NK-92 treated with Interleukin-12 subunit alpha and Interleukin-12 subunit beta, amount 100 ng/mL, for 24 hours (cell line): ENCODE results near the gene KRTAP10-10.
"Not testable (repeated sequence)": the region's sequence is repeated elsewhere in the genome, so short reads cannot be mapped to it uniquely, and the experiment has no call there.

Experiments
- DNase-seq: peaks from one replicate; lab custom pipeline; 2025; lab: John Stamatoyannopoulos, UW

Gene KRTAP10-10

DNA sequence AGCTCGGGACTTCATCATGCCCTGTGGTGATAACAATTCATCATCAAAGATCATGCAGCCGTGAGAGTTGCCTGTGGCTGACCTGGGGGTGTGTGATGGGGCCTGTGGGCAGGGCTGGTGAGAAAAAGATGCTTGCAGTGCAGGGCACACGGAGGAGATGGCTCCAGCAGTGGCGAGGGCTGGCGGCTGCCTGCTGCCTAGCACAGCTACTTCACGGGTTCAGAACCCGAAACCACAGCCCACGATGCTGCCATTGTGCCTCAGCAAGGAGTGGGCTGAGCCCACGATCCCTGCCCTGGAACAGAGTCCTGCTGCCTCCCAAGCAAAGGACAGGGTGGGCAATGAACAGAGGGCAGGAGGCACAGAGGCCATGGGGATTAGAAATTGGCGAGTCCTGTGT, 10.9 kb upstream of the KRTAP10-10 start:
- DNase-seq: no peak

- no peak for DNase-seq
These were observed 10.4 kb upstream of the KRTAP10-10 start, which contains the start of gene KRTAP10-9 for GRCh38 chr21:44626673-44627143. Gene KRTAP10-9 (plus strand): TSS chr21:44627093. CDS start chr21:44627172, 79 bp downstream.

GRCh38 chr21:44627181-44627822, 9.9 kb upstream of the KRTAP10-10 start:
- DNase-seq: not testable (repeated sequence)

DNA sequence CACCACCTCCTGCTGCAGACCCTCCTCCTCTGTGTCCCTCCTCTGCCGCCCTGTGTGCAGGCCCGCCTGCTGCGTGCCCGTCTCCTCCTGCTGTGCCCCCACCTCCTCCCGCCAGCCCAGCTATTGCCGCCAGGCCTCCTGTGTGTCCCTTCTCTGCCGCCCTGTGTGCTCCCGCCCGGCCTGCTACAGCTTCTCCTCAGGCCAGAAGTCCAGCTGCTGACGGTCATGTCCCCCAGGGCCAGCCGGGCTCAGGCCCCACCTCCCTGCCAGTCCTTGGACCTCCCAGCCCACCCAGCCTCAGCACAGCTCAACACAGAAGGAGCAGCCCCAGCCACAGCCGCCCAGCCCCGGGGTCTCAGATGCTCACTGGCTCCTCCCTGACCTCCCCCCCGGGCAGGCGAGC, 9.3 kb upstream of the KRTAP10-10 start:
- DNase-seq: not testable (repeated sequence)

GRCh38 chr21:44628707-44629391, 8.3 kb upstream of the KRTAP10-10 start:
- DNase-seq: no peak

DNA sequence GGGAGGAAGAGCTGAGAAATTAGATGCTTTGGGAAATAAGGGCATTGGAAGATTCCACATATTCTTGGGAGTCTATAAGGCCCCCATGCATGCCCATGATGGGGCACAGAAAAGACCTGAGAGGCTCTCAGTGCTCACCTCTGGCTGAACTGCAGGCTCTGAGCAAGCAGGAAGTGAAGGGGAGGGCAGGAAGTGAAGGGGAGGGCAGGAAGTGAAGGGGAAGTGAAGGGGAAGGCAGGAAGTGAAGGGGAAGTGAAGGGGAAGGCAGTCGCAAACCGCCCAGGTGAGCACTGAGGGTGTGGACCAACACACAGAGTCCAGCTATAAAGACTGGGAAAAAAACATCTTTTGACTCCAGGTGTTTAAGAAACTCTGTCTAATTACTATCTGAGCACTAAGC, 6.7 kb upstream of the KRTAP10-10 start:
- no peak for DNase-seq

GRCh38 chr21:44632067-44632466, 5.1 kb upstream of the KRTAP10-10 start:
- no peak for DNase-seq

- DNase-seq: no peak
These were observed 743 bp upstream of the KRTAP10-10 start for GRCh38 chr21:44636209-44637017.

- not testable (repeated sequence) for DNase-seq
These were observed 744 bp downstream of the KRTAP10-10 start for GRCh38 chr21:44637851-44638348.

DNA sequence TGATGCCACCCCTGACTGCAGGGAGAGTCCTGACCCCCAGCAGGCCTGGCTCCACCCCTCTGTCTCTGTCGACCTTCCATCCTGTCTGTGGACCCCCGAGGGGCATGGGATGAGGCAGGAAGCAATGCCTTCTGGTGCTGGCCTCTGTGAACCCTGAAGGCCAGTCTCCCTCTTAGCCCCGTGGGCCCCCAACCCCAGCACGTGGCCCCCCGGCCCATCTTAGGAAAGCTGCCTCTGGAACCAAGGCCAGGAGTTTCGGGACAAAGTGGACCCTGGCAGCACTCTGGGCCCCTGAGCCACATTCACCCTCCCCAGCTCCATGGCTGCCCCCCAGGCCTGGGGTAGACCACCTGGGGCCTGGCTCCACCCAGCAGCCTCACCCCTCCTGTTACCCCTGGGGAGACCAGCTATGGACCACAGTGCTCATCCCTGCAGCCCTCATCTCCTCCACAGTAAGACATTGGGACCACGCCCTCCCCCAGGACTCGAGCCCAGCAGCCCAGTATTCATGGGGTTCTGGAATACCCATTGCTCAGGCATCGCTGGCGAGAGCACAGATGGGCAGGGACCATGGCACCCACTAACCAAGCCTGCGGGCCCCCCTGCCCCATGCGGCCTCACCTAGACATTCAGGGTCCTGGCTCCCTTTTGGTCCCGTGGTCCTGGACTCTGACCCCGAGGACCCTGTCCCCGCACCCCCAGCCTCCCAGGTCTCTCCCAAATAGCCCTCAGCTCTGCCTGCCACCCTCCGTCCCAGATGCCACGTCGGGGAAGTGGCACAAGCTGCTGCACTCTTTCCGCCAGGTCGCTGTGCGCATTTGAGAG, 1.6 kb downstream of the KRTAP10-10 start:
- DNase-seq: not testable (repeated sequence)

- no peak for DNase-seq
These were observed 2.1 kb downstream of the KRTAP10-10 start for GRCh38 chr21:44639331-44639655.

GRCh38 chr21:44640761-44641160, 3.6 kb downstream of the KRTAP10-10 start:
- DNase-seq: no peak

DNA sequence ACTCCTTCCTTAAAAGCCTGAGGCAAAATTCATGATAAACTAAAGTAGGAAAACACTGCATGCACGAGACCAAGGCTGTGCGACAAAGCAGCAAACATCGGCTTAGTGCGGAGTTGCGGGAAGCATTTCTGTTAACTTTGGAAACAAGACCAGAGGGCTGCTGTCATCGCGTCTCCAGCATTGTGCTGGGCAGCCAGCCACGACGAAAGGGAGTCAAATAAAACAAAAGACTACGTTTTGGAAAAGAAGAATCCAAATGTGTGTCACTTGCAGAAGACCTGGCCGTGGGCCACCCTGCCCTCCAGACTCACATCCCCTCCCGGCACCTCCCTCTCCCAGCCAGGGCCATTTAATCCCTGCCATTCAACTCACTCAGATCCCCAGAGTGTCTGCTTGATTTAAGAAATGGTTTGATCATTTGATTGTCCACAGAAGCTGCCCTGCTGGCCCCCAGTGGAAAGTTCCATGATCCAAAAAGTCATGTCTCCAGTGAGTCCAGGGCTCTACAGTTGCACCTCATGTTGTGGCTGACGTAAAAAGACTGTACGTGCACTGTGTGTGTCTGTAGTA, 6.7 kb downstream of the KRTAP10-10 start:
- DNase-seq: no peak

DNA sequence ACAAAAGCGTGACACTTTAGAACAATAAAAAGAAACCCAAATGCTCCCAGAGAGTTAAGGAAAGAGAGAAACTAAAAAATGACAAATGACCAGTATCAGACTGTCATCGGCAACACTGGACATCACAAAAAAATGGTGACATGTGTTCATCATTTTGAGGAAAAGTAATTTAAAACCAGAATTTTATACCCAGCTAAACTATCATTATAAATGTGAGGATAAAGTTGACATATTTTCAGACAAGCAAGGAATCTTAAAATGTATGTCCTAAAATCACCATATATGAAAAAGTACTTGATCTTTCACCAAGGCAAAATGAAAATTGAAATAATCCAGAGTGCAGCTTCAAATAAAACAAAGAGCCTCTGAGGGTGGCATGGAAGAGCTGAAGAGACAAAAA, 7.7 kb downstream of the KRTAP10-10 start:
- no peak for DNase-seq

GRCh38 chr21:44646366-44647221, 9.4 kb downstream of the KRTAP10-10 start, which contains the start of gene KRTAP10-11:
Gene KRTAP10-11 (plus strand): TSS chr21:44646414. CDS start chr21:44646459, 45 bp downstream.
- not testable (repeated sequence) for DNase-seq

DNA sequence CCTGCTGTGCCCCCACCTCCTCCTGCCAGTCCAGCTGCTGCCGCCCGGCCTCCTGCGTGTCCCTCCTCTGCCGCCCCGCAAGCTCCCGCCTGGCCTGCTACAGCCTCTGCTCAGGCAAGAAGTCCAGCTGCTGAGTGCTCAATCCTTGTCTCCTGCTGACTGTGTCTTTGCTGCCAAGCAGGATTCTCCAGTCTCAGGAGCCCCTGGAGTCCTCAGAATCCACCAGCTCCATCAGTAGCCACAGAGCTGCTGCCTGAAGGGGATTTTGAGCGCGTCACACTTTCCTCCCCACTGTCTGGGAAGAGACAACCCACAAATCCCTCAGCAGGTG, 10.0 kb downstream of the KRTAP10-10 start:
- no peak for DNase-seq

- no peak for DNase-seq
These were observed 11.6 kb downstream of the KRTAP10-10 start for GRCh38 chr21:44648557-44649311.

- no peak for DNase-seq
These were observed 12.5 kb downstream of the KRTAP10-10 start for GRCh38 chr21:44649521-44650100.

DNA sequence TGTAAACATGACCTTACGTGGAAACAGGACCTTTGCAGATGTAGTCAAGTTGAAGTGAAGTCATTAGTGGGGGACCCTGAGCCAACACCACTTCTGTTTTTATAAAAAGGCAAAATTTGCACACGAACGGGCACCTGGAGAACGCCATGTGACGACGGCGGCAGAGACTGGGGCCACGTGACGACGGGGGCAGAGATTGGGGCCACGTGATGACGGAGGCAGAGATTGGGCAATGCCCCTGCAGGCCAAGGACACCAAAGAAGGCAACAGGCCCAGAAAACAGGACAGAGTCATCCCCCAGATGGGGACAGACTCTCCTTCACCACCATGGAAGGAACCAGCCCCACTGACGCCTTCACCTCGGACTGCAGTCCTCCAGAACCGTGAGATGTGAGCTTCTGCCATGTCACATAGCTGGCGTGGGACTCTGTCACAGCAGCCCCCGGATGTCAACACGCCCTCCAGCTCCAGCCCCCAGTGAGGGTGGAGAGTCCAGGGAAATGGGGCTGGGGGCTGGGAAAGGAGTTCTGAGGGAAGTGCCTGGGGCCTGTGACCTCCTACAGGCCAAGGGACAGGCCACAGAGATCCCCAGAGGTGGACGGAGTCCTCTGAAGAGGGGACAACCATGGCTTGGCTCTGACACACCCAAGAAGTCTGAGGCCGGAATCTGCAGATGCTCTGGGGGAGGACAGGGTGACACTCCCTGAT, 13.3 kb downstream of the KRTAP10-10 start:
- no peak for DNase-seq
